GM19324 (cell line): ENCODE results near the gene NUCKS1.

Experiments used
- ATAC-seq: cut with Tn5 transposase; IDR thresholded peaks from one replicate; pipeline ENCODE4 v1.9.1; 2021; ENCODE audit warnings: mild to moderate bottlenecking, moderate library complexity; ENCODE audit not compliant: unreplicated experiment, low FRiP score

The NUCKS1 gene

DNA sequence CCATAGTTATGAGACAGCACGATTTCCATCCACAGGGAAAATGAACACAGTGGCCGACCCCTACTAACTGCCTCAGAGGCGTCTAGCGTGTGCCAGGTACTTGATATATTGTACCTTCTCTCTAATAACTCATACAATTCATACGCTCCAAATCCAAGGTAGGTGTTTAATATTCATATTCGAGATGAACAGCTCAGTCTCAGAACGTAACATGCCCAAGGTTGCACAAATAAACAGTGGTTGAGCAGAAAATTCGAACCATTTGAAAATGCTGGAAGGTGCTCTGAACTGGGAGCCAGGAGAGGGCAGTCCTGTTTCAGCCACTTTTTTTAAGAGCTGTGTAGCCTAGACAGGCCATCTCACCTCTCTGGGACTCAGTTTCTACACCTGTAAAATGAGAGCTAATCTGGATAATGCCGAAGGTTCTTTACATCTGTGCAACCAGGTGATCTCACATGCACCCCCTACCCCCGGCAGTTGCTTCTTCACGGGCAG lies 77.5 kb downstream of the NUCKS1 start:
- no peak for ATAC-seq

DNA sequence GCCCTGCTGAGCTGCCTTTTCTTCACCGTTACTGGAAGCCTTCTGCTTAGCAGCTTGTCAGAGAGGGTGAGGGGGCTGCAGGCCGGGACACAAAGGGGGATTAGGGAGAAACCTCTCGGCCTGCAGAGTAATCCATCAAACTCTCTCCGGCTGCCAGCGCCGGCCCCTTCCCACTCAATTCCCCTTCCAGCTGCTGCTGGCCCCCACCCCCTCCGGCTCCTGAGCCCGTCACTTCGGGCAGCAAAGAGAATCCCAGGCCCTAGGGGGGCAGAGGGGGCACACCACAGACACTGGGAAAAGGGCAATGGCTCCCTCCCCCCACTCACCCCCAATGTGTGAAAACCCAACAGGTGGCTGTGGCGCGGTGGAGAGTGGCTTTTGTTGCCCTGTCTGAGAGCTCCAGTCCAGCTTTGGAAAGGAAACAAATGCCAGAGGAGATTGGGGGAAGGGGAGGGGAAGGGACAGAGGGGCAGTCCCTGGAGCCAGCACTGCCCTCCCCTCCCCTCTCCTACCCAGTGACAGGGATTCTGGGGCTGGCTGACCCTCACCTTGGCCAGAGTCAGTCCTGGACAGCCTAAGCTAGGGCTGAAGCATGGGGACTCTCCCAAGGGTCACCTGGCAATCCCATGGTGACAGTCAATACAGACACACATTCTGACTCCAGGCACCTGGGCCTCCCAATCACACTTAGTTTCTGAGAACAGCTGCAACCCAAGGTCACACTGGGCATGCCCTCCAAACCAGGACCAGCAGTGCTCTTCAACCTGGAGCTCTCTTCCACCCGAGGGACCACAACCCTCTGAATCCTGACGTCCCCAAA lies 79.2 kb downstream of the NUCKS1 start:
- ATAC-seq = no peak

DNA sequence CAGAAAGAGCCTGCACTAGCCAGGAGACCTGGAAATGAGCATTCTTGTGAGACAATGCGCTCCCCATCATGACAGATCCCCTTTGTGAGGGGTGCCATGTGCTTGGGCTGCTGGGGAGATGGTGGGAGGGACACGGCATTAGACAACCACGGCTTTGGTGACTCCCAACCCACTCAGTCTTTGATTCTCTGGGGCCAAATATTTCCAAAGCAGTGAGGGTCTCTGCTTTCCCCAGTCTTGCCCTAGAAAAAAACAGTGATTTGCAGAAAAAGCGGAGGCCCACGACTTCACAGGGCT lies 79.9 kb downstream of the NUCKS1 start:
- no peak for ATAC-seq

GRCh38 chr1:205669341-205670149 lies 80.4 kb downstream of the NUCKS1 start:
- ATAC-seq = peak; percentile 38

DNA sequence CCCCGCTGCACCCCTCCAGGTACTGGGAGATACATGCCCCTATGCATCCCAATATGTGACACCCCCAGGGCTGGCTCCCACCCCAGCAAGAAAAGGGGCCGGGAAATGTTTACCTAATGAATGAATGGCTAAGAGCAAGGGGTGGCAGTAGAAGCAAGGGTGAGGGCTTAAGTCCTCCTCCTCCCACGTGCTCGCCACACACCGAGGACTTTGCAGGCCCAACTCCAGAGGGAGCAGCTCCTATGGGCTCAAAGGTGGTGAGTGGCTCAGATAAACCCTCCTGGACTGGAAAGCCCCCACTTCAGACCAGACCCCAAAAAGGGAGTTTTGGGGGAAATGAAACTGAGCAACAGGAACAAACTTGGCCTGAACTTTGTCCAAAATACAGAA lies 81.0 kb downstream of the NUCKS1 start:
- ATAC-seq = peak; percentile 29

- ATAC-seq = no peak
Measured at GRCh38 chr1:205667909-205668643, 81.9 kb downstream of the NUCKS1 start.

DNA sequence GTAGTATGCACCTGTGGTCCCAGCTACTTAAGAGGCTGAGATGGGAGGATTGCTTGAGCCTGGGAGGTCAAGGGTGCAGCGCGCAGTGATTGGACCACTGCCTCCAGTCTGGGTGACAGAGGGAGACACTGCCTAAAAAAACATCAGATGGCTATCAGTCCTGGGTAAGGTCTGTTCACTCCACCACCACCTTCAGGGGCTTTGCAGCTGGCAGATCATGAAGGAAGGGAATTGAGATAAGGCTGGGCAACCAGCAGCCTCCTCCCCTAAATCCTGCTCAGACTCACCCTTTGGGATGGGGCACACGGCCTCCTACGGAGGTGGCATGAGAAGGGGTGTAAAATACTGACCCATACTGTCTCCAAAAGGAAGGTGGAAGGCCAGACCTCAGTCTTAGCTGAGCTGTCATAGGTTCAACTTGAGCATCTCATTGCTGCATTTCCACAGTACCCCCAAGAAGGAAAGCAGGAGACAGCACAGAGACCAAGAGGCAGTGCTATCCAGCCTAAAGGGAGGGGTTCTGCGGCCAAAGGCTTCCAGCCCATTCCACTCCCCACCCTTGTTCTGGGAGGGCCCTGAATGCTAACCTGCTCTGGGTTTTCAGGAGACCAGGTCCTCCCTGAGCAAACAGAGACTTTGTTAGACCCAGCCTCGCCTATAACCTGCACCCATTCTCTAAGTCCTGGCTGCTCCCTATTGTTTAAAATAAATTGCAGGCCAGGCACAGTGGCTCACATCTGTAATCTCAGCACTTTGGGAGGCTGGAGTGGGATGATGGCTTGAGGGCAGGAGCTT lies 83.4 kb downstream of the NUCKS1 start:
- ATAC-seq = no peak

- no peak for ATAC-seq
Measured at GRCh38 chr1:205665201-205666045, 84.6 kb downstream of the NUCKS1 start.

DNA sequence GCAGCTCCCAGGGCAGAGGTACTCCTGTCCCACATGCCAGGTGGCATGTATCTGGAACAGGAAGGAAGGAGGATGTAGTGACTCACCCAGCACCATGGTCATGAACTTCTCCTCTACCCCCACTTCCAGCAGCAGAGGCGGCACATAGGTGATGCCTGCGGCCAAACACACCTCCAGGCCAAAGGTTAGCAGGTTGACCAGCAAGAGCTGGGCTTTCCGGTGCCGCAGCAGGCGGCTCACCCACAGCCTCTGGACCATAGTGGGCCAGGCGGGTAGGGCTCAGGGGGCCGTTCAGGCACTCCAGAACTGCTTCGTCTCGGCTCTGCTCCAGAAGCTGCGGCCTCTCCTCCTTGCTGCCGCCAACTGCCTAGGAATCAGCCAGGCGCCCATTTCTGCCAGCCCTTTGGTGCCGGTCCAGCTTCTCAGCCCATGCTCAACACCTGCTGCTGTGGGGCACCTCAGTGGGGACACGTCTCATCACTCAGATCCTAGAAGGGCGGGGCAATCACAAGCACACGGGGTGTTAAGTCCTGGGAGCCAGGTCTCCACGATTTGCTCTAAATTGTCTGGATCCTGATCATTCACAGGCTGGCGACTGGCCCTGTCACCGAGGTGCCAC lies 85.5 kb downstream of the NUCKS1 start:
- no peak for ATAC-seq

DNA sequence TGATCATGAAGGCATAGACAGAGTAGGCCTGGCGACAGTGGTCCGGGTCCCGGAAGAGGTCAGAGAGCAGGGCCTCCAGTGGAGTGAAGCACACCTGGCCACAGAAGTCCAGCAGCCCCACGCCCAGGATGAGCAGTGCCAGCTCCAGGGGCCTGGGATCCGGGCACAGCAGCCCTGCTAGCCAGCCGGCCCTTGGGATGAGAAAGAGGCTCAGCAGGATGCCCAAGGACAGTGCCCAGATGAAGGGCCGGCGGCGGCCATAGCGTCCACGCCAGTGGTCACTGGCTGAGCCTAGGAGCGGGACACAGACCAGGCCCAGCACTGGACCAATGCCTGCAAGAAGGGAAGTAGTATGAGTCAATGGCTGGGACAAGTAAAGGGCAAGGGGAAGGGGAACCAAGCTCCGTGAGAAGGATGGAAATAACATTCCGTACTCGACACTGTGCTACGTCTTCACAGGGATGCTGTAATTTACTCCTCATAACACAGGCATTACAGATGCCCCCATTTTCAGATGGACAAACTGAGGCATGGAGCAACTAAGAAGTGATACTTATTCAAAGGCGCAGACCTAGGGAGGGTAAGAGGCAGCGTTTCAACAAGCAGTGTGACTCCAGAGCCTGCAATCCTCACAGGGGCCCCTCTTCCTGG lies 86.6 kb downstream of the NUCKS1 start:
- no peak for ATAC-seq
